Measurements from ENCODE around the gene RXRB. TPM values are rescaled to one million over a fixed set of nuclear protein-coding genes. Genes with fewer than 3 reads are reported as not detected.

The RXRB gene
- total and polyA plus RNA-seq, 3 donors from 2014 or later, result 42.9 to 47.3 (median 45.2) TPM

DNA sequence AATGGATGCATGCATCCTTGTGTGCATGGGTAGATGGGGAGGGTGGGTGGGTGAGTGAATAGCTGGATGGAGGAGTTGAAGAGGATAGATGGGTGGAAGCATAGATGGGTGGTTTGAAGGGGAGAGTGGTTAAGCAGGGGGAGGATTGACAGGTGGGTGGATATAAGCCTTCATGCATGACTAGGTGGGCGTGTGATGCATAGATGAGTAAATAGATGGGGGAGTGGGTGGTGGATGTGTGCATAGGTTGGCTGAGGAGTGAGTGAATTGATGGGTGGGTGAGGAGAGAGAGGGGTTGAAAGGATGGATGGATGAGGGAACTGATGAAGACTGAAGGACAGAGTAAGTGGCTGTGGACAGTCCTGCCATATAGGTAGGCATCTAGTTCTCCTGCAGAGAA lies 12.7 kb downstream of the RXRB start:
- H3K36me3 ChIP-seq (ENCODE audit: low read depth, missing control alignments), result no peaks in the 10 kb centered on the region
- peaks cover 11% of the 10 kb centered on the region for H3K4me1 ChIP-seq
- H3K4me3 ChIP-seq, result no peak overlapping the region
- 88 to 98% methylated on average over 1 of the region's 1 CpG for WGBS, 2 donors
- no peak for TF ChIP-seq CTCF (IDR thresholded peaks at IDR 0.05)
- TF ChIP-seq POLR2A (IDR thresholded peaks at IDR 0.05), result no peak
- no peak overlapping the region for H3K27ac ChIP-seq
- intact Hi-C loops (cut with DNase I; ENCODE audit: low total_unique reads), result no loop called here
- H3K9me3 ChIP-seq, result no peaks in the 10 kb centered on the region
- H3K27me3 ChIP-seq, result no peaks in the 10 kb centered on the region
- DNase-seq, result no peak

DNA sequence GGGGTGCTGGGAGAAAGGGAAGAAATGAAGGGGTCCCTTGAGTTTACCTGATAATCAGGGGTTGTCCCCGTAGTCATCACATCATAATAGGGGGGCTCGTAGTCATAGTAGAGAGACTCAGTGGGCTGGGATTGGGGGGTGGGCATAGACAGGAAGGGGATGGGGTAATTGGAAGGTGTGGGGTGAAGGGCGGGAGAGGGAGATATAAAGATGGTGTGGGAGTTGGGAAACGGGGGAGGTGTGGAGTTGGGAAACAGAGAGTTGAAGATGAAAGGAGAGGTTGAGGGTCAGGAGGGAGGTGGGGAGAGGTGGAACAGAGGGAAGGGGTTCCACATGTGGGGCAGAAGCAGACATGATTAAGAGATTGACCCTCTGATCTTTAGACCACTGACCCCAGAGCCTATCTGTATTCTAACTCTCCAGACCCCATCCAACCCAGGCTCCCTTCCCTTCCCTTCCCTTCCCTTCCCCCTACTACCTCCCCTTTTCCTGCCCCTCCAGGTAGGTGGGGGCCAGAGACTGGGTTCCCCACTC lies 14.7 kb downstream of the RXRB start:
- intact Hi-C loops (cut with DNase I; ENCODE audit: low total_unique reads), result no loop called here
- WGBS, 2 donors, result 83 to 91% methylated on average over 4 of the region's 4 CpGs
- Histone ChIP-seq H3K9me3 (no peaks in the 10 kb centered on the region), H3K36me3 (ENCODE audit: low read depth, missing control alignments) (no peaks in the 10 kb centered on the region), H3K4me1 (no peaks in the 10 kb centered on the region), H3K4me3 (no peak overlapping the region), H3K27ac (no peak overlapping the region), H3K27me3 (no peaks in the 10 kb centered on the region)
- no peak for TF ChIP-seq CTCF (IDR thresholded peaks at IDR 0.05)
- DNase-seq, result no peak

DNA sequence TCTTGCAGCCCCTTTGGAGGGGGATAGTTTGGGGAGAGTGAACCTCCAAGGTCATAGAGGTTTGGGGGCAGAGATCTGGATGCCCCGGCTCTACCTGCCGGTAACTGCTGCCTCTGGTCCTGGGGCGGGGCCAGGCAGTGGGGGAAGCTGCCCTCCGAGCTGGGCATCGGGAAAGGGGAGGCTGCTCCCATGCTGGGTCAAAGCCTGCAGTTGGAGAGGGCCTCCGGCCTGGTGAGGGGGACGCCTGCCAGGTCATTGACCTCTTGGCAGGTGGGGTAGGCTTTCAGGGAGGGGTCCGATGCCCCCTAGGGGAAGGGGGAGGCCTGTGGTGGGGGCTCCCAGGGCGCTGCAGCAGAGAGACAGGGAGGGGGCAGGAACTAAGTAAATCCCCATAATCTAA lies 15.3 kb downstream of the RXRB start:
- Histone ChIP-seq H3K27ac (no peak overlapping the region), H3K4me3 (no peak overlapping the region), H3K27me3 (no peaks in the 10 kb centered on the region), H3K36me3 (ENCODE audit: low read depth, missing control alignments) (no peaks in the 10 kb centered on the region), H3K4me1 (no peaks in the 10 kb centered on the region), H3K9me3 (no peaks in the 10 kb centered on the region)
- TF ChIP-seq CTCF (IDR thresholded peaks at IDR 0.05) (no peak), POLR2A (IDR thresholded peaks at IDR 0.05) (no peak)
- WGBS, 2 donors, result 68 to 77% methylated on average over 4 to 9 of the region's 9 CpGs
- intact Hi-C loops (cut with DNase I; ENCODE audit: low total_unique reads), result no loop called here
- DNase-seq, result no peak

- H3K27ac ChIP-seq, result no peak overlapping the region
- intact Hi-C loops (cut with DNase I; ENCODE audit: low total_unique reads), result no loop called here
- H3K27me3 ChIP-seq, result no peaks in the 10 kb centered on the region
- no peak for TF ChIP-seq CTCF (IDR thresholded peaks at IDR 0.05)
- H3K4me3 ChIP-seq, result no peak overlapping the region
- H3K36me3 ChIP-seq (ENCODE audit: low read depth, missing control alignments), result no peaks in the 10 kb centered on the region
- no peaks in the 10 kb centered on the region for H3K4me1 ChIP-seq
- no peaks in the 10 kb centered on the region for H3K9me3 ChIP-seq
- WGBS, 2 donors, result 86 to 89% methylated on average over 5 of the region's 5 CpGs
- DNase-seq, result no peak
These were observed 17.3 kb downstream of the RXRB start for GRCh38 chr6:33183071-33183683.

- WGBS, 2 donors, result 85 to 91% methylated on average over 7 of the region's 7 CpGs
These were observed 19.3 kb downstream of the RXRB start for GRCh38 chr6:33181141-33181540.

More at GRCh38 chr6:33181141-33181540, 19.3 kb downstream of the RXRB start:
- no peak for TF ChIP-seq CTCF (IDR thresholded peaks at IDR 0.05)
- Histone ChIP-seq H3K4me3 (no peak overlapping the region), H3K27ac (no peak overlapping the region), H3K36me3 (ENCODE audit: low read depth, missing control alignments) (no peaks in the 10 kb centered on the region), H3K27me3 (no peaks in the 10 kb centered on the region), H3K4me1 (no peaks in the 10 kb centered on the region), H3K9me3 (no peaks in the 10 kb centered on the region)
- no peak for DNase-seq
- intact Hi-C loops (cut with DNase I; ENCODE audit: low total_unique reads), result no loop called here
